H1 (cell line): ENCODE results near the gene ENO2. TPM values are rescaled to one million over a fixed set of nuclear protein-coding genes. Genes with fewer than 3 reads are reported as not detected.

Experiments
- CTCF ChIA-PET: fragments of 300-600 bp; sonication (Branson Sonifier 250); formaldehyde crosslinking; loops from one replicate; lab custom pipeline; 2021; ENCODE audit not compliant: partially characterized antibody; lab: Charles Lee
- POLR2A ChIA-PET: fragments of 300-600 bp; sonication (Branson Sonifier 250); formaldehyde crosslinking; loops from one replicate; lab custom pipeline; 2021; ENCODE audit warnings: inconsistent platforms; ENCODE audit not compliant: partially characterized antibody; lab: Charles Lee
- DNase-seq, 2 experiments: peaks; one replicate each; pipeline versions ENCODE4 v3.0.0 to v3.0.0-alpha.2; 2010 to 2022; ENCODE audit warnings: low spot score in 2 of 2, low read depth in 1 of 2, mixed read lengths in 1 of 2
- FAIRE-seq: peaks from 2 replicates; lab custom pipeline; 2011; peaks lifted over from hg19 to GRCh38; lab: Jason Lieb, UNC
- H2AFZ ChIP-seq: 2 replicates; pipeline ENCODE4 v1.8.1; 2012; ENCODE audit warnings: low read length, inconsistent platforms
- H2AK5ac ChIP-seq: 2 replicates; pipeline ENCODE4 v1.6.1; 2013; ENCODE audit warnings: low read depth, low read length
- H2BK120ac ChIP-seq: replicated peaks from 2 replicates; pipeline ENCODE3; 2013; ENCODE audit warnings: low read depth, low read length, inconsistent platforms
- H2BK12ac ChIP-seq: 2 replicates; pipeline ENCODE4 v1.6.1; 2013; ENCODE audit warnings: low read depth, low read length
- H2BK15ac ChIP-seq: 2 replicates; pipeline ENCODE4 v1.6.1; 2013; ENCODE audit warnings: low read length
- H2BK20ac ChIP-seq: 2 replicates; pipeline ENCODE4 v1.6.1; 2013; ENCODE audit warnings: low read length
- H2BK5ac ChIP-seq: 2 replicates; pipeline ENCODE4 v1.6.1; 2013; ENCODE audit warnings: low read depth, low read length
- H3K14ac ChIP-seq: 2 replicates; pipeline ENCODE4 v1.6.1; 2013; ENCODE audit warnings: inconsistent platforms; ENCODE audit not compliant: insufficient read length
- H3K18ac ChIP-seq: 2 replicates; pipeline ENCODE4 v1.6.1; 2013; ENCODE audit warnings: low read length; ENCODE audit errors: extremely low read depth
- H3K23ac ChIP-seq: 2 replicates; pipeline ENCODE4 v1.6.1; 2013; ENCODE audit warnings: inconsistent platforms; ENCODE audit not compliant: insufficient read length
- H3K23me2 ChIP-seq: 2 replicates; pipeline ENCODE4 v1.6.1; 2013; ENCODE audit warnings: low read depth, low read length
- H3K27ac ChIP-seq: 2 replicates; pipeline ENCODE4 v1.6.1; 2011; ENCODE audit warnings: low read depth, low read length, inconsistent platforms
- H3K27me3 ChIP-seq, 4 experiments: replicated peaks in 1 of 4; 1 replicate in 1 of 4; 2 replicates in 3 of 4; pipeline versions ENCODE4 v1.6.1 to v1.8.1; 2011 to 2013; ENCODE audit warnings: low read length in 3 of 4, mild to moderate bottlenecking in 3 of 4, inconsistent platforms in 2 of 4, mixed read lengths in 2 of 4, moderate library complexity in 1 of 4; ENCODE audit not compliant: control insufficient read depth in 3 of 4, insufficient read depth in 3 of 4; ENCODE audit errors: extremely low read depth in 1 of 4
- H3K36me3 ChIP-seq, 4 experiments: 2 replicates each; pipeline versions ENCODE4 v1.6.1 to v1.8.1; 2011 to 2013; ENCODE audit warnings: mild to moderate bottlenecking in 4 of 4, low read length in 3 of 4, moderate library complexity in 2 of 4, control low read depth in 1 of 4, inconsistent platforms in 1 of 4; ENCODE audit not compliant: insufficient read depth in 4 of 4, control insufficient read depth in 2 of 4
- H3K4ac ChIP-seq: replicated peaks from 2 replicates; pipeline ENCODE3; 2013; ENCODE audit warnings: low read length, low read depth, mixed read lengths, inconsistent platforms; ENCODE audit not compliant: insufficient read length
- H3K4me1 ChIP-seq, 4 experiments: replicated peaks in 1 of 4; 1 replicate in 1 of 4; 2 replicates in 3 of 4; pipeline versions ENCODE4 v1.6.1 to v1.8.1; 2011 to 2013; ENCODE audit warnings: low read length in 3 of 4, inconsistent platforms in 2 of 4, mixed read lengths in 1 of 4; ENCODE audit not compliant: insufficient read depth in 4 of 4, control insufficient read depth in 3 of 4
- H3K4me2 ChIP-seq, 2 experiments: 2 replicates each; pipeline versions ENCODE4 v1.6.1 to v1.8.1; 2011 to 2013; ENCODE audit warnings: low read depth in 2 of 2, low read length in 2 of 2, control low read depth in 1 of 2, inconsistent platforms in 1 of 2, mild to moderate bottlenecking in 1 of 2; ENCODE audit not compliant: insufficient read depth in 1 of 2
- H3K4me3 ChIP-seq, 4 experiments: fragments of 200-600, 300-600 bp in 1 of 4; sonication (generic), shearing (Covaris generic), sonication (Bioruptor Twin) in 1 of 4; 2 replicates each; pipeline versions ENCODE4 v1.5.1 to v1.8.1; 2011 to 2016; ENCODE audit warnings: low read length in 4 of 4, low read depth in 3 of 4, control low read depth in 2 of 4, inconsistent platforms in 2 of 4, mild to moderate bottlenecking in 2 of 4, mixed read lengths in 1 of 4, moderate library complexity in 1 of 4; ENCODE audit not compliant: insufficient read depth in 2 of 4; ENCODE audit errors: extremely low read depth in 1 of 4
- H3K56ac ChIP-seq: replicated peaks from 2 replicates; pipeline ENCODE3; 2013; ENCODE audit warnings: low read depth, mild to moderate bottlenecking, mixed read lengths, low read length, inconsistent platforms; ENCODE audit not compliant: insufficient read length
- H3K79me1 ChIP-seq: 2 replicates; pipeline ENCODE4 v1.6.1; 2013; ENCODE audit warnings: low read depth, low read length, control low read depth
- H3K79me2 ChIP-seq, 2 experiments: 2 replicates each; pipeline versions ENCODE4 v1.6.1 to v1.8.1; 2012 to 2013; ENCODE audit warnings: low read length in 2 of 2, mild to moderate bottlenecking in 2 of 2, inconsistent platforms in 1 of 2; ENCODE audit not compliant: insufficient read depth in 2 of 2, control insufficient read depth in 1 of 2
- H3K9ac ChIP-seq, 4 experiments: replicated peaks in 1 of 4; 1 replicate in 1 of 4; 2 replicates in 3 of 4; pipeline versions ENCODE4 v1.6.1 to v1.8.1; 2011 to 2013; ENCODE audit warnings: low read depth in 3 of 4, low read length in 3 of 4, control low read depth in 2 of 4, mild to moderate bottlenecking in 2 of 4, moderate library complexity in 2 of 4, inconsistent platforms in 1 of 4; ENCODE audit errors: extremely low read depth in 1 of 4
- H3K9me3 ChIP-seq, 2 experiments: 2 replicates each; pipeline versions ENCODE4 v1.6.1 to v1.8.1; 2012 to 2013; ENCODE audit warnings: mild to moderate bottlenecking in 2 of 2, moderate library complexity in 2 of 2, control low read depth in 1 of 2, inconsistent platforms in 1 of 2, low read depth in 1 of 2, low read length in 1 of 2, mixed read lengths in 1 of 2; ENCODE audit not compliant: insufficient read depth in 2 of 2
- H4K20me1 ChIP-seq, 2 experiments: replicated peaks in 1 of 2; 2 replicates each; pipeline versions ENCODE3 to v1.8.1; 2011 to 2013; ENCODE audit warnings: inconsistent platforms in 2 of 2, low read length in 2 of 2, mild to moderate bottlenecking in 1 of 2; ENCODE audit not compliant: insufficient read depth in 2 of 2, control insufficient read depth in 1 of 2
- H4K5ac ChIP-seq: 2 replicates; pipeline ENCODE4 v1.6.1; 2013; ENCODE audit warnings: low read length, low read depth, mixed read lengths, inconsistent platforms; ENCODE audit not compliant: insufficient read length
- H4K8ac ChIP-seq: 2 replicates; pipeline ENCODE4 v1.8.0; 2013; ENCODE audit warnings: mild to moderate bottlenecking, moderate library complexity, low read length, inconsistent platforms; ENCODE audit not compliant: insufficient read depth; ENCODE audit errors: extremely low read depth
- H4K91ac ChIP-seq: replicated peaks from 2 replicates; pipeline ENCODE3; 2013; ENCODE audit warnings: low read length, mixed read lengths, inconsistent platforms; ENCODE audit not compliant: insufficient read length
- ATF3 ChIP-seq: IDR thresholded peaks from 2 replicates; pipeline ENCODE4 v1.6.1; 2011; ENCODE audit warnings: low read depth, mild to moderate bottlenecking, low read length; ENCODE audit not compliant: insufficient read depth
- BACH1 ChIP-seq: IDR thresholded peaks from 2 replicates; pipeline ENCODE4 v1.6.1; 2012; ENCODE audit warnings: low read length, improper control_type of control experiment
- BCL11A ChIP-seq, 2 experiments: IDR thresholded peaks; one replicate each; pipeline ENCODE4 v1.6.1; 2011; ENCODE audit warnings: low read depth in 2 of 2, low read length in 2 of 2, mild to moderate bottlenecking in 2 of 2
- FOSL1 ChIP-seq: IDR thresholded peaks from 2 replicates; pipeline ENCODE4 v1.6.1; 2011; ENCODE audit warnings: mild to moderate bottlenecking, low read depth, low read length, moderate library complexity; ENCODE audit not compliant: insufficient read depth
- JUN ChIP-seq: IDR thresholded peaks from 2 replicates; pipeline ENCODE4 v1.6.1; 2011; ENCODE audit warnings: low read depth, mild to moderate bottlenecking, improper control_type of control experiment, low read length
- KDM1A ChIP-seq: fragments of 200-600, 300-600 bp; sonication (generic); IDR thresholded peaks from 2 replicates; pipeline ENCODE4 v1.7.1; 2016; ENCODE audit warnings: mild to moderate bottlenecking, low read length, borderline replicate concordance
- KDM4A ChIP-seq: IDR thresholded peaks from one replicate; pipeline ENCODE4 v1.7.1; 2012; ENCODE audit warnings: low read depth, mild to moderate bottlenecking, moderate library complexity, low read length, inconsistent platforms; ENCODE audit not compliant: severe bottlenecking
- RBBP5 ChIP-seq: IDR thresholded peaks from 2 replicates; pipeline ENCODE4 v1.7.1; 2012; ENCODE audit warnings: low read depth, mild to moderate bottlenecking, inconsistent platforms, low read length, moderate library complexity, borderline replicate concordance
- RFX5 ChIP-seq: IDR thresholded peaks from 2 replicates; pipeline ENCODE4 v1.6.1; 2011; ENCODE audit warnings: low read depth, low read length, improper control_type of control experiment, borderline replicate concordance
- TBP ChIP-seq: IDR thresholded peaks from 2 replicates; pipeline ENCODE4 v1.6.1; 2011; ENCODE audit warnings: low read depth, low read length, improper control_type of control experiment
- USF2 ChIP-seq: IDR thresholded peaks from 2 replicates; pipeline ENCODE4 v1.6.1; 2011; ENCODE audit warnings: low read length, improper control_type of control experiment
- ZNF274 ChIP-seq: IDR thresholded peaks from 2 replicates; pipeline ENCODE4 v1.7.0; 2012; ENCODE audit warnings: low read length, borderline replicate concordance; ENCODE audit errors: extremely low read depth
- WGBS, 2 experiments: shearing (Covaris generic) in 1 of 2; methylation state at CpG; one replicate each; pipeline versions ENCODE4 v1.1.6 to v1.1.7; 2013 to 2015; ENCODE audit warnings: low lambda C conversion rate in 2 of 2, mixed read lengths in 2 of 2, inconsistent platforms in 1 of 2, low coverage in 1 of 2, missing lambda C conversion rate in 1 of 2; ENCODE audit not compliant: insufficient replicate concordance in 2 of 2, insufficient coverage in 1 of 2, insufficient read length in 1 of 2; ENCODE audit errors: extremely low coverage in 1 of 2, missing lambda C conversion rate in 1 of 2; 5-methylcytosine and 5-hydroxymethylcytosine counted together
- polyA plus RNA-seq, 7 experiments: library from polyadenylated mRNA; depleted of rRNA in 3 of 7; stranded (reverse) in 5 of 7; unstranded in 2 of 7; fragments of >200 nt in 5 of 7; fragments of 200-250 nt in 2 of 7; gene quantifications; 1 replicate in 5 of 7; 2 replicates in 1 of 7; 4 replicates in 1 of 7; pipeline versions ENCODE4 v1.2.1 to v1.2.3, GENCODE V29; 2011 to 2013; ENCODE audit warnings: missing spikeins in 2 of 7, mixed read lengths in 2 of 7
- total RNA-seq: library from RNA; stranded (reverse); fragmentation: NEBNext Ultra II Directional; extraction: Animal tissue kit (Norgen Biotek cat#: 25700); gene quantifications from 2 replicates; pipeline ENCODE4 v1.2.1, GENCODE V29; 2021

ENO2 gene
- total and polyA plus RNA-seq, 2 of the 8 experiments (the other 6 are each of a cell fraction or from before 2014, with no cell fraction given): 92.4 to 102 TPM

- Histone ChIP-seq H2BK15ac (no peak overlapping the region), H4K91ac (no peak overlapping the region), H4K8ac (no peak overlapping the region), H2AK5ac (no peak overlapping the region), H3K4me1 (peaks cover 0 to 15% (median 8%) of the 10 kb centered on the region in 4 experiments; a peak in 6 of 7 replicates), H2BK20ac (no peak overlapping the region), H3K9ac (no peak overlapping the region), H3K79me1 (peaks cover 17% of the 10 kb centered on the region), H3K36me3 (peaks cover 8 to 38% (median 24%) of the 10 kb centered on the region in 4 experiments), H2BK12ac (no peak overlapping the region), H2AFZ (no peak overlapping the region), H3K23ac (no peak overlapping the region), H2BK120ac (no peak overlapping the region), H2BK5ac (no peak overlapping the region), H3K18ac (no peak overlapping the region), H3K23me2 (peaks cover 9% of the 10 kb centered on the region; the same call in 1 of the 2 replicates), H3K27ac (no peak overlapping the region), H3K4me2 (no peak overlapping the region), H3K27me3 (no peaks in the 10 kb centered on the region), H4K5ac (no peak overlapping the region), H3K9me3 (no peaks in the 10 kb centered on the region), H3K14ac (no peak overlapping the region), H3K79me2 (peaks cover 19 to 31% of the 10 kb centered on the region in 2 experiments), H3K56ac (no peak overlapping the region), H3K4ac (no peak overlapping the region), H4K20me1 (peaks cover 17 to 22% of the 10 kb centered on the region in 2 experiments), H3K4me3 (no peak overlapping the region)
- ChIA-PET CTCF (interaction anchor here (0.6 to 20.2 kb wide), 8 partner anchors 8 to 210 kb away, joined by 3 to 253 read pairs (median 4); partner anchors contain the start of genes ATN1, SPSB2 and TPI1), POLR2A (interaction anchor here (1.1 to 44.0 kb wide), 7 partner anchors 8 to 139 kb away, joined by 3 to 1596 read pairs (median 442); partner anchors contain the start of genes ATN1, C12orf57, EMG1 and ENO2)
- DNase-seq (no peak), FAIRE-seq (no peak)
- 94% methylated on average over 7 of the region's 8 CpGs; no CpG with 5 or more reads in 1 of the 2 experiments for WGBS, 2 experiments
- TF ChIP-seq USF2 (no peak), ATF3 (no peak), JUN (no peak), ZNF274 (no peak), TBP (no peak), KDM1A (no peak), BACH1 (no peak), BCL11A (IDR thresholded peaks at IDR 0.05; ENCODE audit: low read depth in 2 of 2, low read length in 2 of 2) (no peak), FOSL1 (no peak), KDM4A (no peak), RBBP5 (no peak), RFX5 (no peak)
Observed at GRCh38 chr12:6934110-6934509, 19.7 kb downstream of the ENO2 start.
